ENCODE measurements around the gene MAST4.

GRCh38 chr5:67143549-67143948 is 547.4 kb downstream of the MAST4 start:
- TF ChIP-seq EZH2phosphoT487 (IDR thresholded peaks at IDR 0.05): no peak
- no peak for TF ChIP-seq EZH2 (IDR thresholded peaks at IDR 0.05)

Measured in neural progenitor cell (in vitro differentiated cells).